Measurements from ENCODE around the gene DCST1. TPM values are rescaled to one million over a fixed set of nuclear protein-coding genes. Genes with fewer than 3 reads are reported as not detected.

DCST1 gene
- total RNA-seq, 8 experiments from 2014 or later, result 0.16 to 1.00 TPM; not detected in 6

- peak overlapping the region; percentile 47 to 56 for H3K27ac ChIP-seq
- H3K4me1 ChIP-seq (replicated peaks in 1 of 2), result peaks cover 20 to 21% of the 10 kb centered on the region in 2 donors
- 10 to 89% (median 31%) methylated on average over 1 to 9 of the region's 10 CpGs for WGBS, 10 experiments
- in situ Hi-C loops (cut with MboI; ENCODE audit: low pct_unique_long_range_greater_than_20kb in 2 of 9, low sequenced_read_pairs in 9 of 9, unreplicated experiment in 9 of 9), result loop anchor here in 5 of 9 experiments (25.0 kb wide), 3 partner anchors 88 to 563 kb away; partner anchors contain the start of genes CHRNB2 (in 3 of the 5), UBE2Q1 (in 3 of the 5), CKS1B (in 2 of the 5) and PBXIP1 (in 2 of the 5)
- no peak for ATAC-seq (replicated peaks in 6 of 8)
- H3K4me3 ChIP-seq, result peak overlapping the region; percentile 51 to 66 (median 64)
Observed at GRCh38 chr1:155049651-155050559, 16.3 kb downstream of the DCST1 start.

- in situ Hi-C loops (cut with MboI; ENCODE audit: low pct_unique_long_range_greater_than_20kb in 2 of 9, low sequenced_read_pairs in 9 of 9, unreplicated experiment in 9 of 9), result loop anchor here in 5 of 9 experiments (25.0 kb wide), 3 partner anchors 88 to 563 kb away; partner anchors contain the start of genes CHRNB2 (in 3 of the 5), UBE2Q1 (in 3 of the 5), CKS1B (in 2 of the 5) and PBXIP1 (in 2 of the 5)
- H3K4me1 ChIP-seq (replicated peaks in 1 of 2), result peaks cover 20 to 21% of the 10 kb centered on the region in 2 donors
- peak within 1 kb of the TSS; percentile 47 to 56 for H3K27ac ChIP-seq
- peak within 1 kb of the TSS; percentile 51 to 66 (median 64) for H3K4me3 ChIP-seq
- 0 to 2% (median 1%) methylated on average over 3 to 32 of the region's 99 CpGs; no CpG with 5 or more reads in 4 of the 10 experiments for WGBS, 10 experiments
- ATAC-seq (replicated peaks in 6 of 8), result peak; percentile 70 to 85 (median 81)
Observed at GRCh38 chr1:155050560-155051341, 17.1 kb downstream of the DCST1 start, which contains the start of gene ADAM15. TSS of gene ADAM15 (plus strand) at chr1:155051316. CDS start at chr1:155051387, 71 bp downstream.

- in situ Hi-C loops (cut with MboI; ENCODE audit: low pct_unique_long_range_greater_than_20kb in 2 of 9, low sequenced_read_pairs in 9 of 9, unreplicated experiment in 9 of 9), result loop anchor here in 5 of 9 experiments (25.0 kb wide), 3 partner anchors 89 to 564 kb away; partner anchors contain the start of genes CHRNB2 (in 3 of the 5), UBE2Q1 (in 3 of the 5), CKS1B (in 2 of the 5) and PBXIP1 (in 2 of the 5)
- Histone ChIP-seq H3K4me3 (peak overlapping the region; percentile 51 to 66 (median 64)), H3K27ac (no peak overlapping the region), H3K4me1 (replicated peaks in 1 of 2) (peaks cover 20 to 21% of the 10 kb centered on the region in 2 donors)
- ATAC-seq (replicated peaks in 6 of 8), result peak in 7 of 8 experiments; percentile 11 to 47 (median 39)
- WGBS, 10 experiments, result 0 to 1% (median 0%) methylated on average over 3 to 19 of the region's 31 CpGs; no CpG with 5 or more reads in 6 of the 10 experiments
Observed at GRCh38 chr1:155051342-155051776, 17.7 kb downstream of the DCST1 start.

- in situ Hi-C loops (cut with MboI; ENCODE audit: low pct_unique_long_range_greater_than_20kb in 2 of 9, low sequenced_read_pairs in 9 of 9, unreplicated experiment in 9 of 9), result loop anchor here in 5 of 9 experiments (25.0 kb wide), 3 partner anchors 90 to 565 kb away; partner anchors contain the start of genes CHRNB2 (in 3 of the 5), UBE2Q1 (in 3 of the 5), CKS1B (in 2 of the 5) and PBXIP1 (in 2 of the 5)
Observed at GRCh38 chr1:155051777-155052398, 18.3 kb downstream of the DCST1 start.

GRCh38 chr1:155052439-155053395, 19.1 kb downstream of the DCST1 start:
- Histone ChIP-seq H3K27ac (no peak overlapping the region), H3K4me1 (replicated peaks in 1 of 2) (peaks cover 20 to 21% of the 10 kb centered on the region in 2 donors), H3K4me3 (peak overlapping the region; percentile 51 to 66 (median 64))
- ATAC-seq (replicated peaks in 6 of 8), result no peak
- in situ Hi-C loops (cut with MboI; ENCODE audit: low pct_unique_long_range_greater_than_20kb in 2 of 9, low sequenced_read_pairs in 9 of 9, unreplicated experiment in 9 of 9), result loop anchor here in 5 of 9 experiments (25.0 kb wide), 3 partner anchors 90 to 565 kb away; partner anchors contain the start of genes CHRNB2 (in 3 of the 5), UBE2Q1 (in 3 of the 5), CKS1B (in 2 of the 5) and PBXIP1 (in 2 of the 5)
- 0 to 87% (median 44%) methylated on average over 1 to 6 of the region's 12 CpGs; no CpG with 5 or more reads in 5 of the 10 experiments for WGBS, 10 experiments

More at GRCh38 chr1:155051777-155052398, 18.3 kb downstream of the DCST1 start:
- ATAC-seq (replicated peaks in 6 of 8), result peak; percentile 2 to 15 (median 8)
- Histone ChIP-seq H3K4me1 (replicated peaks in 1 of 2) (peaks cover 20 to 21% of the 10 kb centered on the region in 2 donors), H3K27ac (no peak overlapping the region), H3K4me3 (peak overlapping the region; percentile 51 to 66 (median 64))
- WGBS, 10 experiments, result 0 to 9% (median 1%) methylated on average over 1 to 10 of the region's 27 CpGs; no CpG with 5 or more reads in 7 of the 10 experiments

GRCh38 chr1:155053531-155054105, 20.0 kb downstream of the DCST1 start:
- Histone ChIP-seq H3K4me3 (no peak overlapping the region), H3K27ac (no peak overlapping the region), H3K4me1 (replicated peaks in 1 of 2) (peaks cover 20 to 21% of the 10 kb centered on the region in 2 donors)
- 50 to 93% (median 81%) methylated on average over 1 to 7 of the region's 7 CpGs; no CpG with 5 or more reads in 3 of the 10 experiments for WGBS, 10 experiments
- ATAC-seq (replicated peaks in 6 of 8), result no peak
- in situ Hi-C loops (cut with MboI; ENCODE audit: low pct_unique_long_range_greater_than_20kb in 2 of 9, low sequenced_read_pairs in 9 of 9, unreplicated experiment in 9 of 9), result loop anchor here in 5 of 9 experiments (25.0 kb wide), 3 partner anchors 91 to 566 kb away; partner anchors contain the start of genes CHRNB2 (in 3 of the 5), UBE2Q1 (in 3 of the 5), CKS1B (in 2 of the 5) and PBXIP1 (in 2 of the 5)

GRCh38 chr1:155057104-155057503, 23.5 kb downstream of the DCST1 start:
- in situ Hi-C loops (cut with MboI; ENCODE audit: low pct_unique_long_range_greater_than_20kb in 2 of 9, low sequenced_read_pairs in 9 of 9, unreplicated experiment in 9 of 9), result loop anchor here in 5 of 9 experiments (25.0 kb wide), 3 partner anchors 95 to 570 kb away; partner anchors contain the start of genes CHRNB2 (in 3 of the 5), UBE2Q1 (in 3 of the 5), CKS1B (in 2 of the 5) and PBXIP1 (in 2 of the 5)
- ATAC-seq (replicated peaks in 6 of 8), result no peak
- Histone ChIP-seq H3K4me3 (no peak overlapping the region), H3K4me1 (replicated peaks in 1 of 2) (peaks cover 15 to 18% of the 10 kb centered on the region in 2 donors), H3K27ac (no peak overlapping the region)
- 87 to 91% methylated on average over 3 to 6 of the region's 8 CpGs; no CpG with 5 or more reads in 8 of the 10 experiments for WGBS, 10 experiments

- WGBS, 10 experiments, result 89 to 100% (median 100%) methylated on average over 3 to 7 of the region's 13 CpGs; no CpG with 5 or more reads in 6 of the 10 experiments
- H3K4me1 ChIP-seq (replicated peaks in 1 of 2), result peaks cover 15 to 16% of the 10 kb centered on the region in 2 donors
- no peak overlapping the region for H3K4me3 ChIP-seq
- H3K27ac ChIP-seq, result no peak overlapping the region
- ATAC-seq (replicated peaks in 6 of 8), result no peak
- in situ Hi-C loops (cut with MboI; ENCODE audit: low pct_unique_long_range_greater_than_20kb in 2 of 9, low sequenced_read_pairs in 9 of 9, unreplicated experiment in 9 of 9), result loop anchor here in 5 of 9 experiments (25.0 kb wide), 3 partner anchors 95 to 570 kb away; partner anchors contain the start of genes CHRNB2 (in 3 of the 5), UBE2Q1 (in 3 of the 5), CKS1B (in 2 of the 5) and PBXIP1 (in 2 of the 5)
Observed at GRCh38 chr1:155057788-155058211, 24.2 kb downstream of the DCST1 start.

GRCh38 chr1:155060736-155061135, 27.1 kb downstream of the DCST1 start:
- WGBS, 10 experiments, result 87 to 91% methylated on average over 6 to 7 of the region's 8 CpGs; no CpG with 5 or more reads in 8 of the 10 experiments
- Histone ChIP-seq H3K27ac (no peak overlapping the region), H3K4me1 (replicated peaks in 1 of 2) (peaks cover 15 to 21% of the 10 kb centered on the region in 2 donors), H3K4me3 (no peak overlapping the region)
- no peak for ATAC-seq (replicated peaks in 6 of 8)
- in situ Hi-C loops (cut with MboI; ENCODE audit: low pct_unique_long_range_greater_than_20kb in 2 of 9, low sequenced_read_pairs in 9 of 9, unreplicated experiment in 9 of 9), result loop anchor here in 5 of 9 experiments (25.0 kb wide), 3 partner anchors 98 to 573 kb away; partner anchors contain the start of genes CHRNB2 (in 3 of the 5), UBE2Q1 (in 3 of the 5), CKS1B (in 2 of the 5) and PBXIP1 (in 2 of the 5)

All from motor neuron (in vitro differentiated cells).